ENCODE results near the gene THAP11. TPM values are rescaled to one million over a fixed set of nuclear protein-coding genes. Genes with fewer than 3 reads are reported as not detected.

THAP11 gene
- polyA plus RNA-seq, 1 of the 3 experiments (the other 2 are of a cell fraction), result 34.8 TPM

DNA sequence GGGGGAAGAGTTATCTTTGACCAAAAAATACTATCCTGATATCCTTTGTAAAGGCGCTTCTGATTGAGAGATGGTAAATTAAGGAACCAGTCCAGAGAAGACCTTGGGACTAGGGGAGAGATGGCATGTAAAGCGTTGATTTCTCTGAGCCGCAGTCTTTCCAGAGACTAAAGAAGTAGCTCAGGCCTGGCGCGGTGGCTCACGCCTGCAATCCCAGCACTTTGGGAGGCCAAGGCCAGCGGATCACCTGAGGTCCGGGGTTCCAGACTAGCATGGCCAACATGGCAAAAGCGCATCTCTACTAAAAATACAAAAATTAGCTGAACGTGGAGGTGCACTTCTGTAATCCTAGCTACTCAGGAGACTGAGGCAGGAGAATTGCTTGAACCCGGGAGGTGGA, 6.0 kb downstream of the THAP11 start:
- DNase-seq, result no peak
- ChIA-PET POLR2A (interaction anchor here (1.0 kb wide), 1 partner anchor 16 kb away, joined by 3 read pairs; no protein-coding TSS in a partner anchor), CTCF (interaction anchor here (1.1 to 6.3 kb wide), 5 partner anchors 11 to 80 kb away, joined by 3 to 66 read pairs (median 4); no protein-coding TSS in a partner anchor)
- H3K4me1 ChIP-seq (ENCODE audit: control insufficient read depth in 1 of 2, insufficient read depth in 2 of 2, low read depth in 1 of 2, low read length in 1 of 2), result peaks cover 34 to 37% of the 10 kb centered on the region in 2 experiments
- H3F3A ChIP-seq (replicated peaks; ENCODE audit: insufficient read depth), result peaks cover 29% of the 10 kb centered on the region
- H4K20me1 ChIP-seq (ENCODE audit: insufficient read depth), result peaks cover 49% of the 10 kb centered on the region
- peak overlapping the region; percentile 98 for H3K4me2 ChIP-seq
- no peak overlapping the region for H2AFZ ChIP-seq (ENCODE audit: low read depth)
- peaks cover 92% of the 10 kb centered on the region for H3K79me2 ChIP-seq (ENCODE audit: insufficient read depth)
- WGBS (ENCODE audit: low lambda C conversion rate), result 79% methylated on average over 11 of the region's 11 CpGs
- H3K9me2 ChIP-seq, result no peaks in the 10 kb centered on the region
- peaks cover 2 to 5% of the 10 kb centered on the region in 2 experiments for H3K36me3 ChIP-seq (replicated peaks in 1 of 2; ENCODE audit: control insufficient read depth in 1 of 2, insufficient read depth in 2 of 2, low read length in 1 of 2)
- TF ChIP-seq RAD21 (IDR thresholded peaks at IDR 0.05; ENCODE audit: low read length) (no peak), TAF1 (IDR thresholded peaks at IDR 0.05; ENCODE audit: borderline replicate concordance, low read depth, low read length) (no peak), SIN3A (IDR thresholded peaks at IDR 0.05; ENCODE audit: borderline replicate concordance, low read depth, low read length) (no peak), NFIC (IDR thresholded peaks at IDR 0.05; ENCODE audit: borderline replicate concordance) (no peak), MEF2A (IDR thresholded peaks at IDR 0.05; ENCODE audit: borderline replicate concordance, low read depth) (no peak), FOSL2 (IDR thresholded peaks at IDR 0.05; ENCODE audit: borderline replicate concordance, low read depth) (no peak), CHD2 (IDR thresholded peaks at IDR 0.05; ENCODE audit: low read length, partially characterized antibody) (no peak), FOXJ3 (CRISPR knock-in tag; IDR thresholded peaks at IDR 0.05) (no peak)
- TF ChIP-seq, protein P1, sequence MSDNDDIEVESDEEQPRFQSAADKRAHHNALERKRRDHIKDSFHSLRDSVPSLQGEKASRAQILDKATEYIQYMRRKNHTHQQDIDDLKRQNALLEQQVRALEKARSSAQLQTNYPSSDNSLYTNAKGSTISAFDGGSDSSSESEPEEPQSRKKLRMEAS (IDR thresholded peaks at IDR 0.05; ENCODE audit: low read depth), result no peak
- TF ChIP-seq, protein P2, sequence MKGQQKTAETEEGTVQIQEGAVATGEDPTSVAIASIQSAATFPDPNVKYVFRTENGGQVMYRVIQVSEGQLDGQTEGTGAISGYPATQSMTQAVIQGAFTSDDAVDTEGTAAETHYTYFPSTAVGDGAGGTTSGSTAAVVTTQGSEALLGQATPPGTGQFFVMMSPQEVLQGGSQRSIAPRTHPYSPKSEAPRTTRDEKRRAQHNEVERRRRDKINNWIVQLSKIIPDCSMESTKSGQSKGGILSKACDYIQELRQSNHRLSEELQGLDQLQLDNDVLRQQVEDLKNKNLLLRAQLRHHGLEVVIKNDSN (IDR thresholded peaks at IDR 0.05; ENCODE audit: borderline replicate concordance, low read depth), result no peak
- TF ChIP-seq, protein P3, sequence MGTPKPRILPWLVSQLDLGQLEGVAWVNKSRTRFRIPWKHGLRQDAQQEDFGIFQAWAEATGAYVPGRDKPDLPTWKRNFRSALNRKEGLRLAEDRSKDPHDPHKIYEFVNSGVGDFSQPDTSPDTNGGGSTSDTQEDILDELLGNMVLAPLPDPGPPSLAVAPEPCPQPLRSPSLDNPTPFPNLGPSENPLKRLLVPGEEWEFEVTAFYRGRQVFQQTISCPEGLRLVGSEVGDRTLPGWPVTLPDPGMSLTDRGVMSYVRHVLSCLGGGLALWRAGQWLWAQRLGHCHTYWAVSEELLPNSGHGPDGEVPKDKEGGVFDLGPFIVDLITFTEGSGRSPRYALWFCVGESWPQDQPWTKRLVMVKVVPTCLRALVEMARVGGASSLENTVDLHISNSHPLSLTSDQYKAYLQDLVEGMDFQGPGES (IDR thresholded peaks at IDR 0.05; ENCODE audit: low read depth, low read length), result no peak
- TF ChIP-seq, protein P4, sequence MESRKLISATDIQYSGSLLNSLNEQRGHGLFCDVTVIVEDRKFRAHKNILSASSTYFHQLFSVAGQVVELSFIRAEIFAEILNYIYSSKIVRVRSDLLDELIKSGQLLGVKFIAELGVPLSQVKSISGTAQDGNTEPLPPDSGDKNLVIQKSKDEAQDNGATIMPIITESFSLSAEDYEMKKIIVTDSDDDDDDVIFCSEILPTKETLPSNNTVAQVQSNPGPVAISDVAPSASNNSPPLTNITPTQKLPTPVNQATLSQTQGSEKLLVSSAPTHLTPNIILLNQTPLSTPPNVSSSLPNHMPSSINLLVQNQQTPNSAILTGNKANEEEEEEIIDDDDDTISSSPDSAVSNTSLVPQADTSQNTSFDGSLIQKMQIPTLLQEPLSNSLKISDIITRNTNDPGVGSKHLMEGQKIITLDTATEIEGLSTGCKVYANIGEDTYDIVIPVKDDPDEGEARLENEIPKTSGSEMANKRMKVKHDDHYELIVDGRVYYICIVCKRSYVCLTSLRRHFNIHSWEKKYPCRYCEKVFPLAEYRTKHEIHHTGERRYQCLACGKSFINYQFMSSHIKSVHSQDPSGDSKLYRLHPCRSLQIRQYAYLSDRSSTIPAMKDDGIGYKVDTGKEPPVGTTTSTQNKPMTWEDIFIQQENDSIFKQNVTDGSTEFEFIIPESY (IDR thresholded peaks at IDR 0.05; ENCODE audit: borderline replicate concordance, low read depth), result no peak
- H3K9ac ChIP-seq, result peak overlapping the region; percentile 100
- no peaks in the 10 kb centered on the region for H3K27me3 ChIP-seq (ENCODE audit: insufficient read depth)
- no peaks in the 10 kb centered on the region for H3K9me3 ChIP-seq
- H3K4me3 ChIP-seq (ENCODE audit: low read depth in 2 of 2, low read length in 1 of 2), result peak overlapping the region; percentile 71 to 85
- peak overlapping the region; percentile 88 to 98; a peak in 3 of 4 replicates for H3K27ac ChIP-seq (ENCODE audit: low read depth in 2 of 2, low read length in 1 of 2)

DNA sequence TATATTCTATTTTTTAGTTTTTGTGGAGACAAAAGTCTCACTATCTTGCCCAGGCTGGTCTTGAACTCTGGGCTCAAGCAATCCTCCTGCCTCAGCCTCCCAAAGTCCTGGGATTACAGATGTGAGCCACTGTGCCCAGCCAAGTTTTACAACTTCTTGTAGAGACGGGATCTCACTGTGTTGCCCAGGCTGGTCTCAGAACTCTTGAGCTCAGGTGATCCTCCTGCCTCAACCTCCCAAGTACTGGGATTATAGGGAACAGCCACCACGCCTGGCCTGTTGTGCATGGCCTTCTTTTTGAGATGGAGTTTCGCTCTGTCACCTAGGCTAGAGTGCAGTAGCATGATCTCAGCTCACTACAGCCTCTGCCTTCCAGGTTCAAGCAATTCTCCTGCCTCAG, 11.6 kb downstream of the THAP11 start:
- Histone ChIP-seq H2AFZ (ENCODE audit: low read depth) (no peak overlapping the region), H3K4me1 (ENCODE audit: control insufficient read depth in 1 of 2, insufficient read depth in 2 of 2, low read depth in 1 of 2, low read length in 1 of 2) (peaks cover 0 to 8% of the 10 kb centered on the region in 2 experiments; a peak in 2 of 4 replicates), H3K4me2 (no peak overlapping the region), H3K9ac (no peak overlapping the region), H3K27ac (ENCODE audit: low read depth in 2 of 2, low read length in 1 of 2) (no peak overlapping the region), H3K79me2 (ENCODE audit: insufficient read depth) (peaks cover 100% of the 10 kb centered on the region), H4K20me1 (ENCODE audit: insufficient read depth) (peaks cover 95% of the 10 kb centered on the region), H3F3A (replicated peaks; ENCODE audit: insufficient read depth) (peaks cover 12% of the 10 kb centered on the region), H3K9me2 (no peaks in the 10 kb centered on the region), H3K27me3 (ENCODE audit: insufficient read depth) (no peaks in the 10 kb centered on the region), H3K36me3 (replicated peaks in 1 of 2; ENCODE audit: control insufficient read depth in 1 of 2, insufficient read depth in 2 of 2, low read length in 1 of 2) (peaks cover 0 to 6% of the 10 kb centered on the region in 2 experiments), H3K9me3 (no peaks in the 10 kb centered on the region), H3K4me3 (ENCODE audit: low read depth in 2 of 2, low read length in 1 of 2) (no peak overlapping the region)
- POLR2A ChIA-PET, result no interaction called here
- DNase-seq, result no peak
- WGBS (ENCODE audit: low lambda C conversion rate), result 95% methylated on average over 3 of the region's 3 CpGs
- CTCF ChIA-PET, result interaction anchor here (0.7 to 1.3 kb wide), 2 partner anchors 9 to 30 kb away, joined by 3 read pairs; no protein-coding TSS in a partner anchor
- no peak for TF ChIP-seq MXI1 (IDR thresholded peaks at IDR 0.05; ENCODE audit: low read depth, low read length)
- TF ChIP-seq FOXJ3 (CRISPR knock-in tag; IDR thresholded peaks at IDR 0.05), result no peak
- TF ChIP-seq, protein P3 (IDR thresholded peaks at IDR 0.05; ENCODE audit: low read depth, low read length), result no peak
- TF ChIP-seq, protein P1 (IDR thresholded peaks at IDR 0.05; ENCODE audit: low read depth), result no peak
- no peak for TF ChIP-seq ELF1 (IDR thresholded peaks at IDR 0.05)
- TF ChIP-seq GABPA (IDR thresholded peaks at IDR 0.05; ENCODE audit: low read depth), result no peak
- TF ChIP-seq FOXM1 (IDR thresholded peaks at IDR 0.05; ENCODE audit: low read depth), result no peak
- no peak for TF ChIP-seq TEAD4 (IDR thresholded peaks at IDR 0.05; ENCODE audit: borderline replicate concordance, insufficient read depth)
- TF ChIP-seq POLR2AphosphoS5 (IDR thresholded peaks at IDR 0.05; ENCODE audit: low read depth, low read length), result no peak
- TF ChIP-seq, protein P2 (IDR thresholded peaks at IDR 0.05; ENCODE audit: borderline replicate concordance, low read depth), result no peak
- TF ChIP-seq NFIC (IDR thresholded peaks at IDR 0.05; ENCODE audit: borderline replicate concordance), result no peak
- TF ChIP-seq, protein P5, sequence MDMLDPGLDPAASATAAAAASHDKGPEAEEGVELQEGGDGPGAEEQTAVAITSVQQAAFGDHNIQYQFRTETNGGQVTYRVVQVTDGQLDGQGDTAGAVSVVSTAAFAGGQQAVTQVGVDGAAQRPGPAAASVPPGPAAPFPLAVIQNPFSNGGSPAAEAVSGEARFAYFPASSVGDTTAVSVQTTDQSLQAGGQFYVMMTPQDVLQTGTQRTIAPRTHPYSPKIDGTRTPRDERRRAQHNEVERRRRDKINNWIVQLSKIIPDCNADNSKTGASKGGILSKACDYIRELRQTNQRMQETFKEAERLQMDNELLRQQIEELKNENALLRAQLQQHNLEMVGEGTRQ (IDR thresholded peaks at IDR 0.05; ENCODE audit: borderline replicate concordance, low read depth, low read length), result no peak
